HG02610 (cell line): ENCODE measurements around the gene PRC1.
A peak's percentile ranks its signal among the peaks of the same experiment; 100 is the strongest.

Experiments used
- ATAC-seq: cut with Tn5 transposase; IDR thresholded peaks from one replicate; pipeline ENCODE4 v1.9.1; 2021; ENCODE audit warnings: mild to moderate bottlenecking, moderate library complexity; ENCODE audit not compliant: unreplicated experiment

PRC1 gene

DNA sequence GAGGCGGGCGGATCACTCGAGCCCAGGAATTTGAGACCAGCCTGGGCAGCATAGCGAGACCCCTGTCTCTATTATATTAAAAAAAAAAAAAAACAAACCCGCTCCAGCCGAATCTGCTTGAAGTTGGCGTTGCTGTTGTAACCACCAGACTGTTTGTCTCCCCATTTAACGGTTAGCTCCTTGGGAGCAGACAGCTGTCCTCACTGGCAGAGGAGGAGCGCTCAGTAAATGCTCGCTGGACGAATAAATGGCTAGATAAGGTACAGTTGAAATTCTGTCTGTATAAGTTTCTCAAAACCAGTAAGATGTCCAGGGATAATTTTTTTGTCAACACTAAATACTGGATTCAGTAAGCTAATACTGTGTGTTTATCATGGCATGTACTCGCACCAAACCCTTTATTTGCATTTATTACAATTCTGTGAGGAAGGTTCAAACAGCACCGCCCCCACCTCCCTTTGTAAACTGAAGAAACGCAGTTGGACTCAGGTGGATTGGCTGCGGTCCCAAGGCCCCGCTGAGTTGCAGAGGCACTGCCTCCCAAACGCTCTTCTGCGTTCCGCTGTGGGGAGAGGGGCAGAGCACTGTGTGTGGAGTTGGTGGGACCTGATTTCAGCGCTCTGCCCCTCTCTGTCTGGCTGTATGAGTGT is 38.6 kb downstream of the PRC1 start:
- ATAC-seq, result no peak

DNA sequence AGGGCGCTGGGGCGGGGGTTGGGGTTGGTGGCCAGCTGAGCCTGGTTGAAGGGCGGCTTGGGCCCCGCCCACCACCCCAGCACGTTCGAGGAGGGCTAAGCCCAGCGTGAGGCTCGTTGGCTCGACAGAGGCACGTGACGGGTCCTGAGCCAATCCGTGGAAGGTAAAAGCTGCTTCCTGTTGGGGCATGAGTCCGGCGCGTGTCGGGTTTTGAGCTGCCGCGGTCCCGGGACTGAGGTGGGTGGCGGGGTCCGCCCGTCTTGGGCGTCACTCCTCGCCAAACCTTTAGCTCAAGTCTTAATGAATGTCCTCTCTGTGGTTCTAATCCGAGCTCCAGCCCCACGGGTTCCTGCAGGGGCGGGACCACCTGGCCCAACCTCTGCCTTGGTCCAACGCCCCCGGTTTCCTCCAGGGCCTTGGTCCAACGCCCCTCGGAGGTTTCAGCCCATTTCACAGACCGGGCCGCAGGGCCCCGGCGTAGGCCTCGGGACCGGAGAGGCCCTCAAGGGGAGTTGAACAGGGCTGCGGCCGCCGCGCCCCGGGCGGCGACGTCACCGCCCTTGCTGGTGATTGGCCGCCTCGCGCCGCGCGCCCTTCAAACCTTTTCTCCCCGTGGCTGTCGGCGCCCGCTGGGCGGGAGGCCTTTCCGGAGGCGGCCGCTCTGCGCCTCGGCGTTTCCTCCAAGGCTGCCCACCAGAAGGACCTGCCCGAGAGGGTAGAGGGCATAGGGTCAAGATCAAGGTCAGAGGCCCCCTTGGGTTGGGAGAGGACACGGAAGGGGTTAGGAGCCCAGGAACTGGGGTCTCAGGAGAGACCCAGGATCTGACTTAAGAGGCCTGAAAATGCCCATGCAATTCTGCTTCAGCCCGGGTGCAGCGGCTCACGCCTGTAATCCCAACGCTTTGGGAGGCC is 39.4 kb downstream of the PRC1 start, which contains the start of gene RCCD1:
RCCD1 (plus strand) TSS at position 173 of the 912 bp plus-strand sequence. CDS start 1,851 bp downstream, outside the sequence.
- ATAC-seq, result peak; percentile 95

- ATAC-seq, result no peak
Observed at GRCh38 chr15:90953947-90954711, 40.2 kb downstream of the PRC1 start.

GRCh38 chr15:90952901-90953677 is 41.2 kb downstream of the PRC1 start:
- no peak for ATAC-seq

GRCh38 chr15:90950676-90951075 is 43.7 kb downstream of the PRC1 start:
- no peak for ATAC-seq

GRCh38 chr15:90949979-90950675 is 44.2 kb downstream of the PRC1 start:
- ATAC-seq, result no peak

GRCh38 chr15:90948506-90948905 is 45.8 kb downstream of the PRC1 start:
- ATAC-seq, result no peak

- no peak for ATAC-seq
Observed at GRCh38 chr15:90947577-90948357, 46.6 kb downstream of the PRC1 start.

DNA sequence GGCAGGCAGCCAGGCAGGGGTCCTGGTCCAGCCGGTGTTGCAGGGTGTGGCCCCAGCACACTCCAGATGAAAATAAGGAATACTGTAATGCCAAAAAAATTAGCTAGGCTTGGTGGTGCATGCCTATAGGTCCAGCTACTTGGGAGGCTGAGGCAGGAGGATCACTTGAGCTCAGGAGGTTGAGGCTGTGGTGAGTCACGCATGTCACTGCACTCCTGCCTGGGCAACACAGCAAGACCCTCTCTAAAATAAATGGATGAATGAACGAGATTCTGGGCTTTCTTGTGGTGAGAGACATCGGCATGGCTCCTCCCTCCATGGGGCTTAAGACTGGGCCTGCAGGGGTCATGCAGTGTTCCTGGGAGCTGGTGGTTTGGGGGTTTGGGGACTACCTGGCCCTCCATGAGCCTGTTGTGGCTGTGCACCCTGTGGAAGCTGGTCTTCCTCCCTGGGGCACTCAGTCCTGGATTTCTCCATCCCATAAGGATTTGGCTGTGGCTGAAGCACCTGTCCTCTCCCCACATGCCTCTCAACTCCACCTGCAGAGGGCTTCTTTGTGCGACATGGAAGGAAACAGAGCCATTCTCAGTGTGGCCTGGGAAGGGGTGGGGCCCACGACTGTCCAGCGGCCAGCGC is 47.3 kb downstream of the PRC1 start:
- ATAC-seq, result no peak

DNA sequence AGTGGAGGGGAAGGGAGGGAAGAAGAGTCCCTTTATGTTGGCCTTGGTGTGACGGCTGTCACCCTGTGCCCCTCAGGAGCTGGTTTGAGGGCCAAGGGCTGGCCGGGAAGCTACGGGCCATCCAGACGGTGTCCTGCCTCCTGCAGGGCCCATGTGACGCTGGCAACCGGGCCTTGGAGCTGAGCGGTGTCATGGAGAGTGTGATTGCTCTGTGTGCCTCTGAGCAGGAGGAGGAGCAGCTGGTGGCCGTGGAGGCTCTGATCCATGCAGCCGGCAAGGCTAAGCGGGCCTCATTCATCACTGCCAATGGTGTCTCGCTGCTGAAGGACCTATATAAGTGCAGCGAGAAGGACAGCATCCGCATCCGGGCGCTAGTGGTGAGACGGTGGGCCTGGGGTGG is 47.8 kb downstream of the PRC1 start:
- ATAC-seq, result no peak

GRCh38 chr15:90945091-90945490 is 49.2 kb downstream of the PRC1 start:
- no peak for ATAC-seq

DNA sequence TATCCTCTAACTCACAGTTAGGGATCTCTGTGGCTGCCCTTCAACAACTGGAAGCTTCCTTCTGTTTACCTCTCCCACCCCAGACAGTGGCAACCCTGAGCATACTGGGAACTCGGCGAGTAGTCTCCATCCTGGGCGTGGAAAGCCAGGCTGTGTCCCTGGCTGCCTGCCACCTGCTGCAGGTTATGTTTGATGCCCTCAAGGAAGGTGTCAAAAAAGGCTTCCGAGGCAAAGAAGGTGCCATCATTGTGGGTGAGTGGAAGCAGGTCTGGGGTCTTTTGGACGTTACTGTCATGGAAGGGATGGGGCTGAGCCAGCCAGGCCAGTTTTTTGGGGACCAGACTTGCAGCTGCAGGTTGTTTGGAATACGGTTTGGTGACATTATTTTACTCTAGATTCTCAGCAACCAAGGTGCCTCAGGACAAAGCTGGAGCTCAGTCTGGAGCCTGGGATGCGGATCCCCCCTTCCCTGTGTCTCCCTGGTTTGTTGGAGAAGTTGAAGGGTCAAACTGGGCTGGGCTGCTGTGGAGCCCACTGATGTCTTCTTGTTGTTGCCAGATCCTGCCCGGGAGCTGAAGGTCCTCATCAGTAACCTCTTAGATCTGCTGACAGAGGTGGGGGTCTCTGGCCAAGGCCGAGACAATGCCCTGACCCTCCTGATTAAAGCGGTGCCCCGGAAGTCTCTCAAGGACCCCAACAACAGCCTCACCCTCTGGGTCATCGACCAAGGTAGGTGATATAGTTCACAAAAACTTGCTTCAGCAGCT is 51.8 kb downstream of the PRC1 start:
- ATAC-seq, result no peak

DNA sequence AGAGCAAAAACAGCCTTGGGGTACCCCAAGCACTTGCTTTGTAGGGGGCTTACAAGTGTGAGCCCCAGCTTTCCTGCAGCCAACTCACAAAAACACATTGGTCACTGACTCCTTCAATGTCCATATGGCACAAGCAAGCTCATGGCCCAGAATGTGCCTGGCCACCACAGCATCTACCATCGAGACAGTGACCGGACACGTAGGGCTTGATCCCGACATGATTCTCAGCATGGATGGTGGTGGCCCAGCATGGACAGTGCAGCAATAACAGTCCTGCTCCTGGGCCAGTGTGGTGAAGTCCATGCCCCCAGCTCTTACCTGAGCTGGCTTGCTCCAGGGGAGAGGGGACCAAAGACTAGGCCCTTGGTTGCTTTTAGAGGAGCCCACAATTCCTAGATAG is 53.3 kb downstream of the PRC1 start:
- ATAC-seq, result no peak

DNA sequence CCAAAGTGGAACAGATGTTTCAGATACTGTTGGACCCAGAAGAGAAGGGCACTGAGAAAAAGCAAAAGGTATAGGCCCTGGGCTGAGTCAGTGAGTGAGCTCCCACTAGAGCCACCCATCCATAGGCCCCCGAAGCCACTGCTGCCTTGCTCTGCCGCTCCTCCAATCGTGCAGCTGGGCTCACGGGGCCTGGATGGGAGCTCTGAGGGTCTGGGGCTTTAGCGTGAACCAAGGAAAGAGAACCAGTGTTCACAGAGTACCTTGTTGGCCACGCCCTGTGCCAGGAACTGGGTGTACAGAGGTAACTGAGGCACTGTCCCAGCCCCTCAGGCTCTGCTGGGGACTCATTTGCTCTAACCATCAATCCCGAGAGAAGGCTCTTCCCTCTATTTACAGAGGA is 54.6 kb downstream of the PRC1 start:
- ATAC-seq, result no peak

DNA sequence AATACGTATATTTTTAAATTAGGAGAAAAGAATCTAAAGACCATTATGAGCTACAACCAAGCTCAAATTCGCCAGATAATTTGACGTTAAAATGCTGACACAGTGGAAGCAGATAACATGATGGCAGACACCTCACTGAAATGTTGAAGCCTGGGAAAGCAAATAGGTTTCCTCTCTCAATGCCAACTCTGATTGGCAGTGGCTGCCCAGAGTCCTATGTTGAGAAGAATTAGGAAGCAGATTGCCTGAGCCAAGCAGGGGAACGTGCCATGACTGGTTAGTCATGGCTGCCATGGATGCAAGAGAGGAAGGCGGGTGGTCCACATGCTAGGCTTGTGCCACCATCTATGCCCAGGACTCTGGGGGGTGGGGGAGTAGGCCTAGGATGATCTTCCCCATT is 56.1 kb downstream of the PRC1 start:
- ATAC-seq, result no peak

DNA sequence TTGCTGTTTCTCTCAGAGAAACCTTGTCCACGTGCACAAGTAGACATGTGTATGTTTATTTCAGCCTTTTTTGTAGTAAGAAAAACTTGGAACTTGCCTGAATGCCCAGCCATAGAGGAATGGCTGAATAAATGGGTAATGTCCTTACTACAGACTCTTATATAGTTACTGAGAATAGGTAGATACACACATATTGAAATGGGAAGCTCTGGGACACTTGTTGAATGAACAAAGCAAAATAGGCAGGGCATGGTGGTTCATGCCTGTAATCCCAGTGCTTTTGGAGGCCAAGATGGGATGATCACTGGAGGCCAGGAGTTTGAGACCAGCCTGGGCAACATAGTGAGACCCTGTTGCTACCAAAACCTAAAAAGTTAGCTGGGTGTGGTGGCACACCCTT is 57.5 kb downstream of the PRC1 start:
- no peak for ATAC-seq

DNA sequence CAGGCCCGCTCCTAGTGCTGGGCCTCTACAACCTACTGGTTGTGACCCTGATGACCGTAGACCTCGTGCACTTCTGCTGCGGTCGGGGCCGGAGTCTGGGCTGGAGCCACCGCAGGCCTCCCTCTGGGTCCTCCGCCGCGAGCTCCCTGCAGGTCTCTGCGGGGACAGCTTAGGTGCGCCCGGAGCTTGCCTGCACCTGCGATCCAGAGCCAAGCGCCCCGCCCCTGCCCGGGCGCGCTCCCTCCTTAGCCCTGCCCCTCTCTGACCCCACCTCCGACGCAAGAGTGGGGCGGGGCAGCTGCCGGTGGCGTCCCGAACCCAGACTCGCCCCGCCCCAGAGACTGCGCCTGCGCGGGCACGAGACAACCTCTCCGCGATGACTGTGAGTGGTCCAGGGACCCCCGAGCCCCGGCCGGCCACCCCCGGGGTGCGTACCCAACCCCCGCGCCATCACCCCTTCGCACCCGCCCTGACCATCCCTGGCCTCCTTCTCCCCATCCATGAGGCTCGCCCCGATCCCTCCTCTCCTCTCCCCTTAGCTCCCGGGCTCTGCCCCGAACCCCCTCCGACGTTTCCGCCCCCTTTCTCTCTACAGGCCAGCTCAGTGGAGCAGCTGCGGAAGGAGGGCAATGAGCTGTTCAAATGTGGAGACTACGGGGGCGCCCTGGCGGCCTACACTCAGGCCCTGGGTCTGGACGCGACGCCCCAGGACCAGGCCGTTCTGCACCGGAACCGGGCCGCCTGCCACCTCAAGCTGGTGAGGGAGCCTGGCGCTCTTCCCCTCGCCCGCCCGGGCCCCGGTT is 59.2 kb downstream of the PRC1 start, which contains the start of gene UNC45A:
UNC45A (plus strand) TSS at position 337 of the 803 bp plus-strand sequence; CDS start at position 377, 40 bp downstream.
- peak; percentile 71 for ATAC-seq
